Measurements from ENCODE around the gene TPK1.

- TF ChIP-seq SIN3A (conservative IDR thresholded peaks at IDR 0.05 in 1 of 2, IDR thresholded peaks at IDR 0.05 in 1 of 2; ENCODE audit: low read depth in 1 of 2, low read length in 2 of 2) (no peak), CTCF (IDR thresholded peaks at IDR 0.05; ENCODE audit: control extremely low read depth in 1 of 3, insufficient read depth in 1 of 3, low read depth in 1 of 3, low read length in 3 of 3) (no peak), EZH2 (IDR thresholded peaks at IDR 0.05; ENCODE audit: low read depth, low read length, severe bottlenecking) (no peak), GABPA (IDR thresholded peaks at IDR 0.05; ENCODE audit: borderline replicate concordance, insufficient read depth, low read length) (no peak), MAX (IDR thresholded peaks at IDR 0.05) (no peak)
Measured at GRCh38 chr7:144761493-144761892, 74.4 kb downstream of the TPK1 start.

All from H1 (cell line).